Heart right ventricle (tissue), 16 donors: ENCODE data around the gene TRIM2. TPM values are rescaled to one million over a fixed set of nuclear protein-coding genes. Genes with fewer than 3 reads are reported as not detected.

ENCODE experiments used
- ATAC-seq, 8 donors: fragments of 200-7000 bp; cut with Tn5 transposase; one replicate each; pipeline ENCODE4 v1.9.1; 2020; ENCODE audit warnings: mild to moderate bottlenecking in 8 of 8, moderate library complexity in 8 of 8, moderate number of reproducible peaks in 1 of 8
- DNase-seq, 2 donors: peaks; one replicate each; pipeline ENCODE4 v3.0.0-alpha.2; 2020
- H3K27ac ChIP-seq, 10 donors: fragments of 200-600 bp; sonication (generic) in 2 of 10; one replicate each; pipeline versions ENCODE4 v1.5.0 to v1.8.0; 2020 to 2022; ENCODE audit warnings: mild to moderate bottlenecking in 3 of 10
- H3K27me3 ChIP-seq, 7 donors: fragments of 200-600 bp; one replicate each; pipeline ENCODE4 v1.8.0; 2021 to 2022; ENCODE audit warnings: mild to moderate bottlenecking in 2 of 7
- H3K36me3 ChIP-seq, 9 donors: fragments of 200-600 bp; sonication (generic) in 1 of 9; one replicate each; pipeline versions ENCODE4 v1.5.0 to v1.8.0; 2020 to 2022; ENCODE audit warnings: mild to moderate bottlenecking in 2 of 9
- H3K4me1 ChIP-seq, 9 donors: fragments of 200-600 bp; sonication (generic) in 1 of 9; one replicate each; pipeline versions ENCODE4 v1.5.0 to v1.8.0; 2020 to 2022; ENCODE audit warnings: mild to moderate bottlenecking in 4 of 9
- H3K4me3 ChIP-seq, 10 donors: fragments of 200-600 bp; sonication (generic) in 2 of 10; one replicate each; pipeline versions ENCODE4 v1.5.0 to v1.8.0; 2020 to 2022; ENCODE audit warnings: mild to moderate bottlenecking in 7 of 10, moderate library complexity in 2 of 10
- H3K9me3 ChIP-seq, 11 donors: fragments of 200-600 bp in 10 of 11; sonication (generic) in 2 of 11; one replicate each; pipeline versions ENCODE4 v1.5.0 to v1.8.0; 2013 to 2022; ENCODE audit warnings: mild to moderate bottlenecking in 2 of 11, control low read depth in 1 of 11, moderate library complexity in 1 of 11
- CTCF ChIP-seq, 9 donors: fragments of 200-600 bp; sonication (generic) in 2 of 9; IDR thresholded peaks; one replicate each; pipeline versions ENCODE4 v1.5.0 to v1.8.0; 2021 to 2022; ENCODE audit warnings: antibody characterized with exemption in 9 of 9, mild to moderate bottlenecking in 5 of 9, moderate library complexity in 1 of 9
- WGBS, 2 donors: extraction: QIAGEN DNeasy Blood & Tissue Kit; methylation state at CpG; one replicate each; pipeline ENCODE4 v1.1.7; 2013; ENCODE audit warnings: inconsistent platforms in 1 of 2; 5-methylcytosine and 5-hydroxymethylcytosine counted together
- intact Hi-C, 10 donors: fragments of 100-400 bp; cut with DNase I; formaldehyde crosslinking; loops; one replicate each; pipeline versions ENCODE4 v1.11.1 to v1.14.2; 2022
- polyA plus RNA-seq, 2 donors: library from polyadenylated mRNA; stranded (reverse); fragments of 200-250 nt; gene quantifications; one replicate each; pipeline ENCODE4 v1.2.3, GENCODE V29; 2013
- total RNA-seq, 10 donors: library from RNA; stranded (reverse); fragmentation: NEBNext Ultra II Directional in 3 of 10; extraction: Animal tissue kit (Norgen Biotek cat#: 25700) in 3 of 10; gene quantifications; one replicate each; pipeline versions ENCODE4 v1.2.1 to v1.2.4, GENCODE V29; 2021 to 2023
- donor health status: Arrhythmogenic right ventricular cardiomyopathy.
- donor health status: ischemic (EF 13 %, LVEDD 7.1; RV severe dilation, severe dysfunction).
- donor health status: healthy with polysubstance abuse.
- donor health status: DM: no; HTN: yes; CAD: no.
- donor health status: DM: no; HTN: no; CAD: no.
- donor health status: ischemic (EF 25% LVEDD 6.9; RV normal size, moderate dysfunction).
- donor health status: ischemic (EF 25% LVEDD 5.7; RV mildly dilated, moderate dysfunction).
- donor health status: healthy.
- donor health status: DM: yes; HTN: yes; CAD: no.
- donor health status: Ischemic cardiomyopathy.
- donor health status: ischemic (EF 35%, LVEDD 5.7; RV mildly dilated, moderate dysfunction).
- donor health status: nonischemic (EF 11% LVEDD 7.7; RV severe dilation, severe dysfunction).
- donor health status: DM: yes; HTN: yes; CAD: no.
- donor health status: PGD.
- donor health status: ischemic (EF 29% LVEDD 5.4; RV normal size, mild dysfunction).
- donor health status: nonischemic (EF 23%, LVEDD 6.1; RV moderate dilation, normal function).

TRIM2 gene
- total and polyA plus RNA-seq, 12 donors = 2.8 to 33.2 (median 20.5) TPM

- no peak overlapping the region for H3K27ac ChIP-seq
- peaks cover 0 to 24% (median 4%) of the 10 kb centered on the region in 9 donors for H3K4me1 ChIP-seq
- peaks cover 0 to 15% (median 3%) of the 10 kb centered on the region in 11 donors for H3K9me3 ChIP-seq
- peaks cover 0 to 11% (median 0%) of the 10 kb centered on the region in 7 donors for H3K27me3 ChIP-seq
- no peaks in the 10 kb centered on the region for H3K36me3 ChIP-seq
- 48 to 57% methylated on average over 3 of the region's 3 CpGs for WGBS, 2 donors
- intact Hi-C loops = no loop called here
- H3K4me3 ChIP-seq = no peak overlapping the region
- ATAC-seq = no peak
- no peak for TF ChIP-seq CTCF (IDR thresholded peaks at IDR 0.05)
- no peak for DNase-seq
These were observed 55.9 kb downstream of the TRIM2 start for GRCh38 chr4:153260132-153260531.

GRCh38 chr4:153260553-153261300 is 56.5 kb downstream of the TRIM2 start:
- no peak for TF ChIP-seq CTCF (IDR thresholded peaks at IDR 0.05)
- Histone ChIP-seq H3K36me3 (no peaks in the 10 kb centered on the region), H3K9me3 (peaks cover 0 to 15% (median 3%) of the 10 kb centered on the region in 11 donors), H3K4me3 (no peak overlapping the region), H3K27me3 (peaks cover 0 to 11% (median 0%) of the 10 kb centered on the region in 7 donors), H3K4me1 (peaks cover 0 to 24% (median 4%) of the 10 kb centered on the region in 9 donors), H3K27ac (no peak overlapping the region)
- DNase-seq = no peak
- ATAC-seq = no peak
- 68 to 81% methylated on average over 3 of the region's 3 CpGs for WGBS, 2 donors
- intact Hi-C loops = no loop called here

GRCh38 chr4:153261461-153261860 is 57.2 kb downstream of the TRIM2 start:
- 94 to 97% methylated on average over 2 of the region's 2 CpGs for WGBS, 2 donors
- Histone ChIP-seq H3K9me3 (peaks cover 0 to 15% (median 3%) of the 10 kb centered on the region in 11 donors), H3K27ac (no peak overlapping the region), H3K27me3 (peaks cover 0 to 11% (median 0%) of the 10 kb centered on the region in 7 donors), H3K4me3 (no peak overlapping the region), H3K4me1 (peaks cover 0 to 24% (median 4%) of the 10 kb centered on the region in 9 donors), H3K36me3 (no peaks in the 10 kb centered on the region)
- DNase-seq (no peak), ATAC-seq (no peak)
- TF ChIP-seq CTCF (IDR thresholded peaks at IDR 0.05) = no peak
- intact Hi-C loops = no loop called here

- H3K4me1 ChIP-seq = peaks cover 0 to 23% (median 4%) of the 10 kb centered on the region in 9 donors
- DNase-seq (no peak), ATAC-seq (no peak)
- intact Hi-C loops = no loop called here
- TF ChIP-seq CTCF (IDR thresholded peaks at IDR 0.05) = no peak
- no peak overlapping the region for H3K4me3 ChIP-seq
- no peaks in the 10 kb centered on the region for H3K36me3 ChIP-seq
- 85 to 90% methylated on average over 2 of the region's 2 CpGs for WGBS, 2 donors
- H3K27me3 ChIP-seq = peaks cover 0 to 6% (median 0%) of the 10 kb centered on the region in 7 donors
- peaks cover 0 to 15% (median 3%) of the 10 kb centered on the region in 11 donors for H3K9me3 ChIP-seq
- H3K27ac ChIP-seq = no peak overlapping the region
These were observed 57.7 kb downstream of the TRIM2 start for GRCh38 chr4:153261914-153262313.
